T-helper 17 cell (primary cell): ENCODE measurements around the gene MRPL14. TPM values are rescaled to one million over a fixed set of nuclear protein-coding genes. Genes with fewer than 3 reads are reported as not detected.
A peak's percentile ranks its signal among the peaks of the same experiment; 100 is the strongest.

Experiments
- ATAC-seq: fragments of 150-1000 bp; cut with Tn5 transposase; 2 replicates; pipeline ENCODE4 v1.10.0; 2021; ENCODE audit warnings: mild to moderate bottlenecking, moderate library complexity
- DNase-seq, 3 donors: peaks; one replicate each; pipeline versions ENCODE4 v3.0.0 to v3.0.0-alpha.2; 2020 to 2021
- H3K9me3 ChIP-seq: one replicate; pipeline ENCODE4 v1.7.0; 2013; ENCODE audit warnings: low read length, mild to moderate bottlenecking; ENCODE audit not compliant: control insufficient read depth, poor library complexity, severe bottlenecking
- H3K27ac Mint-ChIP-seq: one replicate; pipeline ENCODE4 v1.8.0; 2022; ENCODE audit warnings: mild to moderate bottlenecking, moderate library complexity, mixed read lengths
- H3K27me3 Mint-ChIP-seq: one replicate; pipeline ENCODE4 v1.8.0; 2022; ENCODE audit warnings: mixed read lengths
- H3K36me3 Mint-ChIP-seq: one replicate; pipeline ENCODE4 v1.8.0; 2022; ENCODE audit warnings: low read depth, mixed read lengths
- H3K4me1 Mint-ChIP-seq: one replicate; pipeline ENCODE4 v1.8.0; 2022; ENCODE audit warnings: mild to moderate bottlenecking, mixed read lengths
- H3K4me3 Mint-ChIP-seq: one replicate; pipeline ENCODE4 v1.8.0; 2022; ENCODE audit warnings: mild to moderate bottlenecking, moderate library complexity, mixed read lengths
- total RNA-seq, 4 donors: library from RNA in 2 of 4; stranded (reverse) in 2 of 4; gene quantifications; one replicate each; pipeline ENCODE4 v1.2.3 and lab custom pipeline; 2022 to 2026

MRPL14 gene
- total RNA-seq, 2 donors from 2014 or later: 13.2 to 13.7 TPM

DNA sequence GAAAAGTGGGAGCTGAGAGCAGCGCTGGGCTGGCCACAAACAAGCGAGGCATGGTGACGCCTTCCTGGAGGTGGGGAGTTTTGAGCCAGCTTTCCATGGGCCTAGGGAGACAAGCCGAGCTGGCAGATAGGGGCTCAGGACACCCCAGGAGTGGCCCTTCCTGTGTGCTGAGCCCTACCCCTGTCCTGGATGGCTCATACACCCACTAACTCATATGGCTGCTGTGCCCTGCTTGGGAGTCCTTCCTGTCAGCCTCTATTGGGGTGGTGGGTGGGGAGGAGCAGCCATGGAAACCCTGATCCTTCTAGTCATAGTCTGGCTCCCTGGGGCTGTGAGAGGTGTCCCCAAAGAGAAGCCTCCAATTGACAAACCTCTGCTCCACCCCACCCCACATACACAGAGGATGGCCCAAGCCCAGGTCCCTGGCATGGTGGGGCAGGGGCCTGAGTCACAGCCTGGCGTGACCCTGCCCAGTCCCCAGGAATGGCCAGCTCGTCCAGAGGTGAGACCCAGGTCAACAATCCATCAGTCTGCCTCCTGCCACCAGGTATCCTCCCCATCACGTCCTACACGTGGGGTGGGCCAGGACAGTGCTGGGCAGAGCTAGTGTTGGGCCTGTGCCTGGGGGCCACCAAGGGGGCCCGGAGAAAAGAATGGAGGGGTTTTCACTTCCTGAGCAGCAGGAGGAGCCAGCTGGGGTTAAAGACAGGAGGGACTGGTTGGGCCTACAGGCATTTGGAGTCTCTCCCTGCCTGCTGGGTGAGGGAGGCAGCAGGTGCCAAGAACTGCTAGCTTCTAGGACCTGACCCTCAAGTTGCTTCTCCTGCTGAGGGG, 52.2 kb downstream of the MRPL14 start:
- ATAC-seq: no peak
- peaks cover 14% of the 10 kb centered on the region for H3K4me1 Mint-ChIP-seq
- peak overlapping the region; percentile 93 for H3K4me3 Mint-ChIP-seq
- no peaks in the 10 kb centered on the region for H3K9me3 ChIP-seq
- no peaks in the 10 kb centered on the region for H3K36me3 Mint-ChIP-seq
- peak overlapping the region; percentile 27 for H3K27ac Mint-ChIP-seq
- H3K27me3 Mint-ChIP-seq: peaks cover 22% of the 10 kb centered on the region
- no peak for DNase-seq

DNA sequence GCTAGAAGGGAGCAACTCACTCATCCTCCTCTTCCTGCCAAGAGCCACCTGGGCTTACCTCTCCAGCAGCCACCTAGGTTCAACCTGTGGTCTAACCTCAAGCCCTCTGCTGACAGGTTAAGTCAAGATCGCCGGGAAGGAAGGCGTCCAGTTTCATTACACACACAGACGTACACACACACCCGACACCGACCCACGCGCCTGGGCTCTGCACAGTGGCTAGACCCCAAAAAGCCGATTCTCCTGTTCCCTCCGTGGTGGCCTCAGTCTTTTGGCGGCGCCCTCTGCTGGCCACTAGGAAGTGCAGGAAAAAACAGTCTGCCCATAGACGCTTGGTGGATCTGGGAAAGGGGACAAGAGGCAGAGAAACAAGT, 52.8 kb downstream of the MRPL14 start:
- ATAC-seq: peak; percentile 51
- peaks cover 22% of the 10 kb centered on the region for H3K27me3 Mint-ChIP-seq
- peak; percentile 34 to 44 (median 40) for DNase-seq
- peak overlapping the region; percentile 27 for H3K27ac Mint-ChIP-seq
- no peaks in the 10 kb centered on the region for H3K9me3 ChIP-seq
- peak overlapping the region; percentile 93 for H3K4me3 Mint-ChIP-seq
- H3K4me1 Mint-ChIP-seq: peaks cover 14% of the 10 kb centered on the region
- H3K36me3 Mint-ChIP-seq: no peaks in the 10 kb centered on the region

DNA sequence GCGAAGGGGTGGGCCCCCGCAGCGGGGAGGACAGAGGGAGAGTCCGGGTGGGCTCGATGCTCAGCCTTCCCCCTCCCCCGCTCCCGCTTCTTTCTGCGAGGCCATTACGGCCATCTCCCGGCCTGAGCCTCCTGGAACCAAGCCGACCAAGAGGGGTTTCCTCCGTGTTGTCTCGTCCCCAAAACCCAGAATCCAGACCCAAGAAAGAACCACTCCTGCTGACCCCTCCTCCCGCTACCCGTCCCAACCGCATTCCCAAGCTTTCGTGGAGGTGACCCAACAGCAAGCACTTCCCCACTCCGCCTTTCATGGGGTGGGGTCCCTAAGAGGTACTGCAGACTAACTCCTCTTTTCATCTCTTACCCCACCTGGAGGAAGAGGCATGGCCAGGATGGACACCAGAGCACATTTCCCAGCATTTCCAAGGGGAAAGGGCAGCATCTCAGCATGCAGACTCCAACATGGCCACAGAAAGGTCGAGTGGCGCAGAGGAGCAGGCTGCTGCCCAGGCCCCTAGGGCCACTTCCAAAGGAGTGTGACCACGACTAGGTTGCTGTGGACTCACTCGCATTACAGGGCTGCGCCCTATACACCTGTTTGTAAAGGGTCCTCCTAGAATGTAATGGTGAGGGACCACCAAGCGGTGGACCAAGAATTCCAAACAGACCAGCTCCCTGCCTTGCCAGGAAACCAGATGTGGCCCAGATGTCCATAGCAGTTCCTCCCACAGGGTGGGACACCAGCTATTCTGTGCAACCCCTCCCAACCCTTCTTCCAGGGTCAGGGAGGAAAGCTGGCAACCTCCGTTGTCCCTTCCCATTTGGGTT, 53.4 kb downstream of the MRPL14 start:
- DNase-seq: no peak
- H3K27ac Mint-ChIP-seq: peak overlapping the region; percentile 27
- ATAC-seq: no peak
- H3K27me3 Mint-ChIP-seq: peaks cover 19% of the 10 kb centered on the region
- no peaks in the 10 kb centered on the region for H3K9me3 ChIP-seq
- peaks cover 11% of the 10 kb centered on the region for H3K4me1 Mint-ChIP-seq
- H3K4me3 Mint-ChIP-seq: peak overlapping the region; percentile 93
- no peaks in the 10 kb centered on the region for H3K36me3 Mint-ChIP-seq

DNA sequence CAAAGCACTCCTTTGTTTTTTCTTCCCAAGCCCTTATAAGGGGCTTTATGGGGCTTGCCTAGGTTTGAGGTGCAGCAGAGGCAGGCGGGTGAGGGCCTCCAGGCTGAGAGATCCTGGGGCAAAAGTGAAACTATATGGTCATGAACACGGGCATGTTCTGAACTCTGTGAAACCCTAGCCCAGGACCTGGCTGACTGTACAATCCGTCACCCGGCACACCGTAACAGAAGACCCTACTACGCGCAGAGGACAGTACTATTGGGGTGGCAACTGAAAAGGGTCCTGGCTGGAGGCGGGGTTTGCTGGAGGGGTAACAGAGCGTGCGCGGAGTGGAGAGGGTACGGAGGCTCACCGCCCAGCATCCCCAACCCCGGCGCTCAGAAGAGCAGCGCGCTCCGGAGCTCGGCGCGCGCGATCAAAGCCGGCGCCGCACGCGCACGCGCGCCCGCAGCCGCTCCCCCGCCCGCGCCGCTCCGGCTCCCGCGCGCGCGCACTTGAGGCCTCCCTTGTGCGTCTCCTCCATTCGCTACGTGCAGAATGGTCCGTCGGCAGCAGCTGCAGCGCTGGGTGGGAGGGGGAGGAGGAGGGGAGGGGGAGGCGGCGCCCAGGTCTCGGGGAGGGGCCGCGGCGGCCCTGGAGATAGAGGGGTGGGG, 54.2 kb downstream of the MRPL14 start:
- peak; percentile 84 for ATAC-seq
- peak; percentile 64 to 67 (median 66) for DNase-seq

DNA sequence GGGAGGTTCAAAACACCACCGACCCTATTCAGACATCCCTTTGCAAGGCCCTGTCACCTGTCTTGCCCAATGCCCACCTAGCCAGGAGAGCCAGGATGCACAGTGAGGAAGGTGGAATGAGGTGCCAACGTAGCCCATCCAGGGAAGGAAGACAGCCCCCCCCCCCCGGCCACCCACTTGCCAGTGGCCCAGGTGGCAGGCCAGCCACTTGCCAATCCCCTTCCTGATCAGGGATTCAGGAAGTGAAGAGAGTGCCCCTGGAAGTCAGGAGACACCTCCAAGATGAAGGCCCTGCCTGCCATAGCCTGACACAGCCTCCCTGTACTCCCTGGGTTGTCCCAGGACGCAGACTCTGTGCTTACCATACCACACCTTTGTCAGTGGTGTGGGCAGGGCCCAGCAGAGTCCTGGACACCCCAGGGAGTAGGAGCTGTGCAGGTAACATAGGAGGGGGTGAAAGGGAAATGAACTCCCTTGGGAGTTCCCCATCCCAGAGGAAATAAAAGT, 54.7 kb downstream of the MRPL14 start:
- Mint-ChIP-seq H3K27me3 (peaks cover 15% of the 10 kb centered on the region), H3K36me3 (peaks cover 4% of the 10 kb centered on the region), H3K27ac (peak overlapping the region; percentile 43), H3K4me1 (peaks cover 13% of the 10 kb centered on the region), H3K4me3 (peak overlapping the region; percentile 93)
- ATAC-seq (no peak), DNase-seq (no peak)
- no peaks in the 10 kb centered on the region for H3K9me3 ChIP-seq

More for the DNA sequence above, 54.2 kb downstream of the MRPL14 start:
- Mint-ChIP-seq H3K36me3 (peaks cover 4% of the 10 kb centered on the region), H3K27ac (peak overlapping the region; percentile 43), H3K4me1 (peaks cover 13% of the 10 kb centered on the region), H3K4me3 (peak overlapping the region; percentile 93), H3K27me3 (peaks cover 19% of the 10 kb centered on the region)
- H3K9me3 ChIP-seq: no peaks in the 10 kb centered on the region

DNA sequence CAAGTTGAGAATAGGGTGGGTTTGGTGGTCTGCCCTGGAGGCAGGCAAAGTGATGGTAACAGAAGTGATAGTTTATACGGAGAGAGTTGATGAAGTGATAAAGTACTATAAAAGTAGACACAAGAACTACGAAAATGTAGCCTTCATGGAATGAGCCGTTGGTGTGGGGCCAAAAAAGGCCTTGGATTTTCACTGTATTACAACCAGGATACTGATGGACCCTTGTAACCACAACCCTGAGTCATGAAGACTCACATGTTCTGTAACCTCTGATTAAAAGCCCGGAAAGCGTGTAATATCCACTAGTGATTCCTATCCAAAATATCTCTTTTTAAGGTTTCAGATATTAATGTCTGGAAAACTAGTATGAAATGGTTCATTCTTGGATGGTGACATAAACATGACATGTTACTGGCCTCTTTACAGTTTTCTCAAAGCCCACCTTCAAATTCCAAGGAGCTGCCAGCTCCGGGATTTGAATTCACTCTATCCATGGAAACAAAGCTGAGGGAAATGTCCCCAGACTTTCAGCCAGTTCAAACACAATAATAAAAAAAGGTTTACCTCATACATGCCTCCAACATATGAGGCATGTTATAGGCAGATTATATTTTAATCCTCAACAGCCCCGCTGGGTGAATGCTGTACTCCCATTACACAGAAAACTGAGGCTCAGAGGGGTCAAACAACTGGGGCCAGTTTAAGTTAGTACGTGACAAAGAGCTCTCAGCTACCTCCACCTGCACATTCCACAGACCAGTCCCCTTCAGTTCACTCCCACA, 55.4 kb downstream of the MRPL14 start:
- peaks cover 15% of the 10 kb centered on the region for H3K27me3 Mint-ChIP-seq
- peaks cover 4% of the 10 kb centered on the region for H3K36me3 Mint-ChIP-seq
- H3K27ac Mint-ChIP-seq: no peak overlapping the region
- ATAC-seq: no peak
- DNase-seq: no peak
- H3K9me3 ChIP-seq: no peaks in the 10 kb centered on the region
- peaks cover 13% of the 10 kb centered on the region for H3K4me1 Mint-ChIP-seq
- H3K4me3 Mint-ChIP-seq: peak overlapping the region; percentile 15

DNA sequence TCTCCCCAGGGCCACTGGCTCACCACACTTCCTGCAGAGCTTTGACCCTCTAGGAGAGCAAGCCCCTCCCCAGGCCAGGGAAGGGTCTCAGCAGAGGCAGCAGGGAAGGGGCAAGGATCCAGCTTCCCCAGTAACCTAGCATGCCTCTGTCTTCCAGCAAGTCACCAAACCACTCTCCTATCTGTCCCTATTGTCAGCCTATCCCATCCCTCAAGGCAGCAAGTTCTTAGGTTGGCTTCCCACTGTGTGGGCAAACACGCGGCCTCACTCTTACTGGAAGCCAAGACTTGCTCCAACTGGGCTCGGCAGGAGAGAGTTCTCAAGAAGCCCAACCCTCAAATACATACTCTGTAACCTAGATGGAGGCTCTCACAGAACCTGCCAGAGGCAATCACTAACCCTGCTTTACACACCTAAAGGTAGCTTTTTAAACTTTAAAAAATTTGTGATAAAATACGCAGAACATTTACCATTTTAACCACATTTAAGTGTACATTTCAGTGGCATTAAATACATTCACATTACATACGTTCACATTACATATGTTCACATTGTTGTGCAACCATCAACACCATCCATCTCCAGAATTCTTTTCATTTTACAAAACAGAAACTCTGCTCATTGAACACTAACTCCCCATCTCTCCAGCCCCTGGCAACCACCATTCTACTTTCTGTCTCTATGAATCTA, 58.5 kb downstream of the MRPL14 start:
- H3K4me1 Mint-ChIP-seq: peaks cover 4% of the 10 kb centered on the region
- H3K27ac Mint-ChIP-seq: no peak overlapping the region

DNA sequence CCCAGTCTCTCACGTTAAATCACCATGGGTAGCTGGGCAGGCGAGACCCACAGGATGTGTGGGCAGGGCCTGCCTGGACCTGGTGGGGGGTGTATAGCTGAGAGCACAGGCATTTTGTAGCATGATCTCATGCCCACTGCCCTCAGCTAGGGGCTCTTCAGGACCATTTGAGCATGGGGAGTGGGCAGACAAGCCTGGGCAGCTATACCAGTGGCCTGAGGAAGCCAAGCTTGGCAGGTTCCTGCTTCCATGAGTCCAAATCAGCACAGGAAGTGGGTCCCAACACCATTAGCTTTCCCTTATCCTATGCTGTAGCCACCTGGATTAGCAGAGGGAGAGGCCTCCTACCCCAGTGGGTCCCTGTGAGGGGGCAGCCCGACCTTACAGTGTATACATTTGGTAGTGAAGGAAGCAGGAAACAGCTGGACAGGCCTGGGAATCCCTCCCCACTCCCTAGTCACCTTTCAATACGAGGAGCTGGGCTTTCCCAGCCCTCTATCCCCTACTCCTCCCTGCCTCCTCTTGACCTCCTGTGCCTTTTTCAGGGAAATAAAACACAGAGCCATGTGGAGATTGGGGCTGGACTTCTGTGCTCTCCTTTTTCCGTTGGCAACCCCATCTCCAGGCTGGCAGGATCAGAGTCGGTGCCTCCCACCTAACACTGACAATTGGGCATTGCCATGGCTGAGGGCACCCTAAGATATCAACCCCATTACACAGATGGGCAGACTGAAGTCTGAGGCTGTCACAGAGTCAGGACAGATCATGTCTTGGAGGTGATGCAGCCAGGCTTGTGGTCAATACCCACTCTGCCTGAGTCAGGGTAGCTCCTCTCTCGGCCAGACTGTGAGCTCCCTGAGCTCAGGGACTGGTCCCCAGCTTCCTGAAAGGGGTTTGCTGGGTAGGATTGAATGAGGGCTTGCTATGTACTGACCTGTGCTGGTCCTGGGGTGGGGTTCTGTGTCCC, 59.8 kb downstream of the MRPL14 start:
- Mint-ChIP-seq H3K4me1 (peaks cover 2% of the 10 kb centered on the region), H3K27ac (no peak overlapping the region), H3K4me3 (no peak overlapping the region), H3K36me3 (peaks cover 4% of the 10 kb centered on the region), H3K27me3 (peaks cover 15% of the 10 kb centered on the region)
- H3K9me3 ChIP-seq: no peaks in the 10 kb centered on the region
- ATAC-seq (no peak), DNase-seq (no peak)

More for the DNA sequence above, 58.5 kb downstream of the MRPL14 start:
- H3K27me3 Mint-ChIP-seq: peaks cover 15% of the 10 kb centered on the region
- H3K36me3 Mint-ChIP-seq: peaks cover 4% of the 10 kb centered on the region
- ATAC-seq: no peak
- DNase-seq: no peak
- no peaks in the 10 kb centered on the region for H3K9me3 ChIP-seq
- H3K4me3 Mint-ChIP-seq: no peak overlapping the region

DNA sequence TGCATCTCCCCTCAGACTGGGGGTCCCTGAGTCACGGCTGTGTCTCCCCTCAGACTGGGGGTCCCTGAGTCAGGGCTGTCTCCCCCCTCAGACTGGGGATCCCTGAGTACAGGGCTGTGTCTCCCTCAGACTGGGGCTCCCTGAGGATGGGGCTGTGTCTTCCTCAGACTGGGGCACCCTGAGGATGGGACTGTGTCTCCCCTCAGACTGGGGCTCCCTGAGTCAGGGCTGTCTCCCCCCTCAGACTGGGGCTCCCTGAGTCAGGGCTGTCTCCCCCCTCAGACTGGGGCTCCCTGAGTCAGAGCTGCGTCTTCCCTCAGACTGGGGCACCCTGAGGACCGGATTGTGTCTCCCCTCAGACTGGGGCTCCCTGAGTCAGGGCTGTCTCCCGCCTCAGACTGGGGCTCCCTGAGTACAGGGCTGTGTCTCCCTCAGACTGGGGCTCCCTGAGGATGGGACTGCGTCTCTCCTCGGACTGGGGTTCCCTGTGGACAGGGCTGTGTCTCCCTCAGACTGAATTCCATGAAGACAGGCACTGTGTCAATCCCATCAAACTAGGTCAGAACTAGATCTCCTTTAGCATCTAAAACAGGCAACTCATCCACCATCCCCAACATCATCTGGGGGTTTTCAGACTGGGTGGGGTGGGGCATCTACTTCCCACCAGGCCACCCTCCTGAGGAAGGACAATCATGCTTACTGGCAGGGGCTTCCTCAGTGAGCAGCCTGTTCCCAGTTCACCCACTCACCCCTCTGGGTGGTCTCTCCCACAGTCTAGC, 60.7 kb downstream of the MRPL14 start:
- ATAC-seq (no peak), DNase-seq (no peak)
- Mint-ChIP-seq H3K36me3 (peaks cover 4% of the 10 kb centered on the region), H3K4me1 (peaks cover 2% of the 10 kb centered on the region), H3K27me3 (peaks cover 13% of the 10 kb centered on the region), H3K4me3 (no peak overlapping the region), H3K27ac (no peak overlapping the region)
- H3K9me3 ChIP-seq: no peaks in the 10 kb centered on the region

DNA sequence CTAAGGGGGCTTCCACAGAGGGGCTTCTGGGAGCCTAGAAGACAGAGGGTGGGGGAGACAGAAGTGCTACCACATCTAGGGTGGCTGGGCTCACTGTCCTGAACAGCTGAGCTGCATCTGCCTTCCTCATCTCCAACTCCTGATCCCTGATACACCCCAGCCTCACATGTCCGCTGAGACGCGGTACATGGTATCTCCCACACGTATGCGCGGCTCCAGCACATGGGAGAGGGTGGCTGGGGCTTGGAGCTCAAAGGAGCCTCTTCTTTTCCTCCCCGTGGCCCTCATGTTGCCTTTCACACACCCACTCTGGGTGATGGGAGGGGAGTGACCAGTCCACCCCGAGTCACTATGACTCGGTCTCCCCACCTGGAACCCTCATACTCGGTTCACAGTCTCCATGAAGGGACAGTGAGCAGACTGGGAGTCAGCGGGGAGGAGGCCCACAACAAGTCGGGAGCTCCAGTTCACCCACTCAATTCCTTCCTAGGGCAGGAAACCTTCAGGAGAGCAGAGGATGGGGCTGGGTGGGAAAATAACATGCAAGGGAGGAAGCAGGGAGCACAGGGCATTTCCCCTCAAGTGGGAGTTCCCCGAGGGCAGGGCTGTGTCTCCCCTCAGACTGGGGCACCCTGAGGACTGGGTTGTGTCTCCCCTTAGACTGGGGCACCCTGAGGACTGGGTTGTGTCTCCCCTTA, 61.7 kb downstream of the MRPL14 start:
- no peaks in the 10 kb centered on the region for H3K9me3 ChIP-seq
- peaks cover 2% of the 10 kb centered on the region for H3K4me1 Mint-ChIP-seq
- H3K4me3 Mint-ChIP-seq: no peak overlapping the region
- H3K27ac Mint-ChIP-seq: no peak overlapping the region
- DNase-seq (no peak), ATAC-seq (no peak)
- H3K27me3 Mint-ChIP-seq: peaks cover 6% of the 10 kb centered on the region
- peaks cover 4% of the 10 kb centered on the region for H3K36me3 Mint-ChIP-seq
